Stimulated activated CD8-positive, alpha-beta memory T cell treated with anti-CD3 and anti-CD28 coated beads, Interleukin-4, amount 100 ng/mL, for 1 hour (primary cell): ENCODE results near the gene L3MBTL1.
"Not testable (repeated sequence)": the region's sequence is repeated elsewhere in the genome, so short reads cannot be mapped to it uniquely, and the experiment has no call there.

ENCODE experiments used
- DNase-seq, 2 donors: peaks; one replicate each; pipeline ENCODE4 v3.0.0-alpha.2; 2020; ENCODE audit warnings: low read depth in 2 of 2, low spot score in 1 of 2

Gene L3MBTL1

GRCh38 chr20:43584448-43585136 is 77.1 kb downstream of the L3MBTL1 start:
- DNase-seq, result no peak

- no peak for DNase-seq
Measured at GRCh38 chr20:43586641-43587040, 79.1 kb downstream of the L3MBTL1 start.

GRCh38 chr20:43588526-43588925 is 81.0 kb downstream of the L3MBTL1 start:
- not testable (repeated sequence) for DNase-seq

- no peak for DNase-seq
Measured at GRCh38 chr20:43590036-43590391, 82.5 kb downstream of the L3MBTL1 start.

GRCh38 chr20:43590392-43591303 is 83.2 kb downstream of the L3MBTL1 start, which contains the start of gene IFT52:
Gene IFT52 (plus strand): TSS chr20:43590937. CDS start chr20:43594699, 3,762 bp downstream.
- DNase-seq, result peak; percentile 64 to 73
